Upper lobe of left lung (tissue), 4 donors: ENCODE measurements around the gene HOXC11.

Source experiments
- CTCF ChIP-seq, 6 experiments: fragments of 450-650 bp in 4 of 6; fragments of 200-600 bp in 2 of 6; sonication (generic) in 2 of 6; IDR thresholded peaks; one replicate each; pipeline ENCODE4 v1.5.1; 2016 to 2019; ENCODE audit warnings: antibody characterized with exemption in 6 of 6
- POLR2A ChIP-seq, 4 donors: fragments of 450-650 bp; IDR thresholded peaks; one replicate each; pipeline ENCODE4 v1.5.1; 2016 to 2017; ENCODE audit warnings: antibody characterized with exemption in 4 of 4, mild to moderate bottlenecking in 2 of 4
- POLR2AphosphoS5 ChIP-seq, 2 donors: sonication (generic); formaldehyde crosslinking; IDR thresholded peaks; one replicate each; pipeline ENCODE4 v1.5.1; 2017; ENCODE audit warnings: antibody characterized with exemption in 2 of 2

DNA sequence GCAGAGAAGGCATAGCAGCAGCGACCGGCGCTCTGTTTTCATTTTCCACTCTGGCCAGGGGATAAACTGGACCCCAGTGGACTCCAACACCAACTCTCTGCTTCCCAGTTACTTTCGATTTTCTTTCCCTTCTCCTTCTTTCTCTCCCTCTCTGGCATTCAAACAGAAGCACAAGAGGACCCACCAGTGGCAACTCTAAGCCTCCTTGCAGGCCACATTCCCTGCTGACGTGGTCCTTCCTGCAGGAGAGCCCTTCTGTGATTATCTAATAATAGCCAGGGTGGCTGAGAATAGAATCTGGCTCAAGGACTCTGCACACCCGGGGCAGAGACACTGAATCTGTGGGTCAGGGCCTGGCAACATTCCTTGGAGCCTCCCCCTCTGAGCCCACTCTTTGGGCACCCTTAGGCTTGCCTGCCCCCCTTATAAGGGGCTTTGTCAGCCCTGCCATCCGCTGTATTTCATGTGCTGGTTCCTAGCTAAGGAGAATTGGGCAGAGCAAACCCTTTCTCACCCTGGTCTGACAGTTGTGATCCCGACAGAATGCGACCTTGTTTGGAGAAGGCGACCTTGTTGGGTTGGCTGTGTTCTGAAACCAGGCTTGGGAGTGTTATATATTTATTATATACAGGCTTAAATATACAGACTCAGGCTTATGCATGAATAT lies 47.1 kb downstream of the HOXC11 start:
- TF ChIP-seq CTCF (IDR thresholded peaks at IDR 0.05) (no peak), POLR2AphosphoS5 (IDR thresholded peaks at IDR 0.05) (no peak), POLR2A (IDR thresholded peaks at IDR 0.05) (no peak)
